HG03575 (cell line): ENCODE data around the gene TBX10.
"Not testable (repeated sequence)": the region's sequence is repeated elsewhere in the genome, so short reads cannot be mapped to it uniquely, and the experiment has no call there.

Experiments
- ATAC-seq: cut with Tn5 transposase; IDR thresholded peaks from one replicate; pipeline ENCODE4 v1.9.1; 2021; ENCODE audit not compliant: unreplicated experiment, insufficient number of reproducible peaks, low FRiP score; ENCODE audit errors: extremely low read depth

The TBX10 gene

GRCh38 chr11:67608486-67608885 lies 31.1 kb downstream of the TBX10 start:
- ATAC-seq = no peak

- no peak for ATAC-seq
Observed at GRCh38 chr11:67607507-67607906, 32.1 kb downstream of the TBX10 start.

DNA sequence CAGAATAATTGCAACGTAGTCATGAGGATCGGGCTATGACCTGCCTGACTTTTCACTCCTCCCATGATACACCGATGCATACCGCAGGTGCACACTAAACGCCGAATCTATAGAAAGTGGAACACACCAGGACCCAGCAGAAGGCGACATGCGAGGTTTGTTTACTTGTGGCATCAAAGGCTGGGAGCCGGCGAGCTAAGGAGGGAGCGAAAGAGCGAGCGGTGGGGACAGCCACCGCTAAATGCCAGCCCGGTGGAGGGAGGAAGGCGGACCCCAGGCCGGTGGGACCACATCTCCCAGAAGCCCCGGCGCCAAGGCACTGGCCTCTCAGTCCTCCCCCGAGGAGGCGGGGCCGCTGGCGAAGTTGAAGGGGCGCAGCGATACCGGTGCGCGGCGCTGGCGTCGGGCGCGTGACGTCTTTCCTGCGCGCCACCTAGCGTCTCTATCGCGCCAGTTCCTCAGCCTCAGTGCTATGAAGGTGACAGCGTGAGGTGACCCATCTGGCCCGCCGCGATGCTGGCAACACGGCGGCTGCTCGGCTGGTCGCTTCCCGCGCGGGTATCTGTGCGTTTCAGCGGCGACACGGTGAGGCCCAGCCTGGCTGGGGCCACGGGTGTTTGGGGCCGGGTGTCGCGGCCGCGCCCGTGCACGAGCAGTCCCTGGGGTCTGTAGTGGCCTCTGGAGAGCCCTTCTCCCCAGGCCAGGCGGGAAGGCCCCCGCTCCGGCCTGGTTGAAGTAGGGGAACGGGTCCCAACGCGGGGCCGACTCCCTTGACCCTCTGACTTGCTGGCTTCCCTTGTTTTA lies 32.9 kb downstream of the TBX10 start, which contains the start of gene NDUFV1:
TSS of gene NDUFV1 (plus strand) at position 445 of the 804 bp plus-strand sequence. CDS start at position 514, 69 bp downstream.
- no peak for ATAC-seq

- ATAC-seq = no peak
Observed at GRCh38 chr11:67606093-67606491, 33.5 kb downstream of the TBX10 start.

DNA sequence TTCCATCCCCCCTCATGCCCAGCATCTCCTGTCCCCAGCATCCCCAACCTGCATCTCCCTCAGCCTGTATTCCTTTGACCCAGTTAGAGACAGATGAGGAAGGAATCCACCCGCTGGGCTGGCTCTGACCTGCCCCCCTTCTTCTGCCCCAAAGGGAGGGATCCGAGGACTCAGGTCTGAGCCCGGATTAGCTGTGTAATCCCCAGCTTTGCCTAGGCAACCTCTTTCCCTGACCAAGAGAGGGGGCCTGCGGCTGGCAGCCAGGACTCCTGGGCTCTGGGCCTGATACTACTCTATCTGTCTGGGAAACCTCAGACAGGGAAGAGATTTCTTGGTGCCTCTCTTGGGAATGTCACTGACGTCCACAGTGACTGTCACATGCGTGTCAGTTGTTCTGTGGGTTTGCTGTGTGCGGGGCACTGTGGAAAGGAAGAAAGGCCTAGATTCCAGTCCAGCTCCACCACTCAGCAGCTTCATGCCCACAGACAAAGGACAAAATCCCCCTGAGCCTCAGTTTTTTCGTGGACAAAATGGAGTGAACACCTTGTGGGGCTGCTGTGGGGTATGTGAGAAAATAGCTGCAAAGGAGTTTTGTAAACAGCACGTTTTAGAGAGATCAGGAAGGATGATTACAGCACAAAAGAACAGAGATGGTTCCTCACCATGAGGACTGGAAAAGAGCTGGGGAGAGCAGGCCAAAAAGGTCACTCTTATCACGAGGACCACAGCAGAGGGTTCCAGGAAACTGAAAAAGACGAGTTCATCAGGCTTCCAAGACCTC lies 34.1 kb downstream of the TBX10 start:
- no peak for ATAC-seq

- no peak for ATAC-seq
Observed at GRCh38 chr11:67604815-67605214, 34.7 kb downstream of the TBX10 start.

DNA sequence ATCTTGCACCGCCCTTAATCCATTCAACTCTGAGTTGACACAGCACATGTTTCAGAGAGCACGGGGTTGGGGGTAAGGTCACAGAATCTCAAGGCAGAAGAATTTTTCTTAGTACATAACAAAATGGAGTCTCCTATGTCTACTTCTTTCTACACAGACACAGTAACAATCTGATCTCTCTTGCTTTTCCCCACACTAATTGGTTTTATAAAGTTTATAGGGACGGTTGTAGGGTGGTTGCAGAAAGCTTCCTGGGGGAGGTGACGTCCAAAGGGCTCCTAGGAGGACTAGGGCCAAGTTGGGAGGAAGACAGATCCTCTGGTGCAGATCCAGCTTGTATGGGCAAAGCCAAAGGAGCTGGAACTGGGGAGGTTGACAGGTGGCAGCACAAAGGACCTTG lies 35.4 kb downstream of the TBX10 start:
- ATAC-seq = not testable (repeated sequence)

- no peak for ATAC-seq
Observed at GRCh38 chr11:67601098-67601497, 38.5 kb downstream of the TBX10 start.

DNA sequence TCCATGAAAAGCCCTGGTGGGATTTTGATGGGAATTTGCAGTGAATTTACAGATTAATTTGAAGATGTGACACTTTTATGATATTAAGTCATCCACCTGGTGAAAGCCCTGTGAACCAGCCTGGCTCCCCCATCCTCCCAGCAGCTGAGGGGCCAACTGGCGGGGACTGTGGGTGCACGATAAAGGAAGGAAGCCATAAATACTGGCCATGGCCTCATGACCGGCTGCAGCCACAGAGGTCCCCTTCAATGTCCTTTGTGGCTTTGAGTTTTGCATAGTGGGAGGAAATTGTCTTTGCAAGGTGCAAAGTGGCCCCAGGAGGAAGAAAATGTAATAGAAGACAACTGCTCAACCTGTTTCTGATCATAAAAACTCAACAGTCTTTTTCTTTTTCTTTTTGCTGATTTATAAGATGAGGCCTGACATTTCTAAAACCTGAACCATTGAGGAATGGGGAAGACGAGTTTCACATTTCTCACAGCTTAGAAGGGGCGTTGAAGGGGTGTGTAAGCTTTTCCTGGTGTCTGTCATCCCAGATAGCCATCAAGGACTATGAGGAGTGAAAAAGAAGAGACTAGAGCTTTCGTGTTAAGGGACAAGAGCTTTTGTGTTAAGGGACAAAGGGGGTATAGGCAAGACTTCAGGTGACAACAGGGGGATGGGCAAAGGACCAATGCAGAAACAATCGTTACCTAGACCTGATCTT lies 39.1 kb downstream of the TBX10 start:
- ATAC-seq = no peak

GRCh38 chr11:67599149-67599548 lies 40.4 kb downstream of the TBX10 start:
- no peak for ATAC-seq

- ATAC-seq = not testable (repeated sequence)
Observed at GRCh38 chr11:67597963-67598362, 41.6 kb downstream of the TBX10 start.

DNA sequence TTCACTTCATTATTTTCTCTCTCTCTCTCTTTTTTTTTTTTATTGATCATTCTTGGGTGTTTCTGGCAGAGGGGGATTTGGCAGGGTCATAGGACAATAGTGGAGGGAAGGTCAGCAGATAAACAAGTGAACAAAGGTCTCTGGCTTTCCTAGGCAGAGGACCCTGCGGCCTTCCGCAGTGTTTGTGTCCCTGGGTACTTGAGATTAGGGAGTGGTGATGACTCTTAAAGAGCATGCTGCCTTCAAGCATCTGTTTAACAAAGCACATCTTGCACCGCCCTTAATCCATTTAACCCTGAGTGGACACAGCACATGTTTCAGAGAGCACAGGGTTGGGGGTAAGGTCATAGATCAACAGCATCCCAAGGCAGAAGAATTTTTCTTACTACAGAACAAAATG lies 42.1 kb downstream of the TBX10 start:
- ATAC-seq = not testable (repeated sequence)

DNA sequence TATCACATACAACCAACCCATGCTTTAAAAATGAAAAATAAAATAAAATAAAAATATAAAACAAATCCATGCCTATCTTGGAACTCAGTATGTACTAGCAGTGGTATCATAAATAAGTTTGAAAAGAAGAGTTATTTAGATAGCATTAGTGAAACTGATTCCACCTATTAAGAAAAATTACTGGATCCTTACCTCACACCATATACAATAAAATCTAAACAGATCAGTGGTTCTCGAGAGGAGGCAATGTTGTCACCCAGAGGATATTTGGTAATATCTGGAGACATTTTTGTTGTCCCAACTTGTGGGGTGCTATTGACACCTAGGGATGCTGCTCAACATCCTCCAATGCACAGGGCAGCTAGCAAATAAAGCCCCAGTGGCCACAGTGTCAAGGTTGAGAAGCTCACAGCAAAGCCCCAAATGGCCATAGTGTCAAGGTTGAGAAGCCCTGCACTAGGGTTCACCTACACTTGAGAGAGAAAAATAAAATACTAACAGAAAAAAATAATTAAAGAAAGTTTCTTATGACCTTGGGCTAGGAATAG lies 42.7 kb downstream of the TBX10 start:
- no peak for ATAC-seq

GRCh38 chr11:67594480-67594879 lies 45.1 kb downstream of the TBX10 start:
- no peak for ATAC-seq

GRCh38 chr11:67593565-67593905 lies 46.0 kb downstream of the TBX10 start:
- no peak for ATAC-seq

- ATAC-seq = no peak
Observed at GRCh38 chr11:67592880-67593564, 46.5 kb downstream of the TBX10 start.

DNA sequence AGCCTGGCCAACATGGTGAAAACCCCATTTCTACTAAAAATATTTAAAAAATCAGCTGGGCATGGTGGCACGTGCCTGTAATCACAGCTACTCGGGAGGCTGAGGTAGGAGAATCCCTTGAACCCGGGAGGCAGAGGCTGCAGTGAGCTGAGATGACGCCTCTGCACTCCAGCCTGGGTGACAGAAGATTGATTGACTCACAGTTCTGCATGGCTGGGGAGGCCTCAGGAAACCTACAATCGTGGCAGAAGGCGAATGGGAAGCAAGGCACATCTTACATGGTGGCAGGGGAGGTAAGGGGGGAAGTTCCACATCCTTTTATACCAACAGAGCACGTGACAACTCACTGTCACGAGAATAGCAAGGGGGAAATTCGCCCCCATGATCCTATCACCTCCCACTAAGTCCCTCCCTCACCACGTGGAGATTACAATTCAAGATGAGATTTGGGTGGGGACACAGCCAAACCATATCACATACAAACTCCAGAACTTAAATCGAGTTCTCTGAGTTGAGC lies 50.6 kb downstream of the TBX10 start:
- not testable (repeated sequence) for ATAC-seq

DNA sequence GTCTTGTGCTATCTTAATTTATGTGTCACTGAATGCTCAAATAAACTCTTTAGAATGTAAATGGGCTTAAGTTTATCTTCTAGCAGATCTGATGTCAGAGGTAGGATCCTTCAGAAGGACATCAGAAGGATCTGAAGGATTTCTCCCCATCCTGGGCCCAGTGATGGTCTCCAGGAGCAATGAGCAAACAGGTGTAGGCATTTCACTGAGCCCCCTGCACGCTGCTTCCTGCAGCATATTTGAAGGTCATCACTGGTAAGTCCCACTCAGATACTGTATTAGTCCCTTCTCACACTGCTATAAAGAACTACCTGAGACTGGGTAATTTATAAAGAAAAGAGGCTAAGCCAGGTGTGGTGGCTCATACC lies 51.4 kb downstream of the TBX10 start:
- peak; percentile 11 for ATAC-seq
